HepG2 (cell line): ENCODE results near the gene SPATS2. TPM values are rescaled to one million over a fixed set of nuclear protein-coding genes. Genes with fewer than 3 reads are reported as not detected.

Experiments used
- BCL3 ChIP-seq: sonication (generic); formaldehyde crosslinking; IDR thresholded peaks from 2 replicates; pipeline ENCODE4 v1.5.1; 2020; ENCODE audit warnings: mild to moderate bottlenecking, missing genetic modification reagents, moderate library complexity
- CENPT ChIP-seq: sonication (generic); formaldehyde crosslinking; IDR thresholded peaks from 2 replicates; pipeline ENCODE4 v1.8.0; 2022; ENCODE audit warnings: low read depth, mild to moderate bottlenecking, moderate library complexity, missing genetic modification reagents
- EP300 ChIP-seq, 3 experiments: sonication (generic) in 1 of 3; formaldehyde crosslinking in 1 of 3; IDR thresholded peaks; 2 replicates each; pipeline versions ENCODE4 v1.5.1 to v1.6.1; 2011 to 2020; ENCODE audit warnings: low read depth in 2 of 3, low read length in 2 of 3, borderline replicate concordance in 1 of 3, improper control_type of control experiment in 1 of 3, mild to moderate bottlenecking in 1 of 3, missing genetic modification reagents in 1 of 3, moderate library complexity in 1 of 3
- FIP1L1 ChIP-seq: fragments of 200-400 bp; formaldehyde crosslinking; IDR thresholded peaks from 2 replicates; pipeline ENCODE4 v1.6.1; 2018; ENCODE audit warnings: low read depth, mild to moderate bottlenecking, low read length, moderate library complexity, borderline replicate concordance; ENCODE audit not compliant: insufficient read depth
- GATA4 ChIP-seq: sonication (generic); IDR thresholded peaks from 2 replicates; pipeline ENCODE4 v1.6.1; 2016; ENCODE audit warnings: antibody characterized with exemption, low read depth, borderline replicate concordance
- HMG20A ChIP-seq: IDR thresholded peaks from 2 replicates; pipeline ENCODE4 v1.6.1; 2016; ENCODE audit warnings: borderline replicate concordance
- MXI1 ChIP-seq: IDR thresholded peaks from 3 replicates; pipeline ENCODE4 v1.6.1; 2012; ENCODE audit warnings: low read depth, low read length, inconsistent platforms, borderline replicate concordance
- SALL1 ChIP-seq: sonication (generic); formaldehyde crosslinking; IDR thresholded peaks from 2 replicates; pipeline ENCODE4 v1.8.0; 2022; ENCODE audit warnings: mild to moderate bottlenecking, missing genetic modification reagents
- SIN3A ChIP-seq: IDR thresholded peaks from 2 replicates; pipeline ENCODE4 v1.6.1; 2011; ENCODE audit warnings: low read depth, mild to moderate bottlenecking, control low read depth, low read length, borderline replicate concordance
- SMAD3 ChIP-seq: sonication (generic); formaldehyde crosslinking; IDR thresholded peaks from 2 replicates; pipeline ENCODE4 v1.4.0; 2020; ENCODE audit warnings: missing genetic modification reagents
- SMYD3 ChIP-seq: sonication (generic); formaldehyde crosslinking; IDR thresholded peaks from 2 replicates; pipeline ENCODE4 v1.8.1; 2023; ENCODE audit warnings: mild to moderate bottlenecking, missing genetic modification reagents
- TFAP4 ChIP-seq: sonication (generic); IDR thresholded peaks from 2 replicates; pipeline ENCODE4 v1.6.1; 2016; ENCODE audit warnings: low read depth, borderline replicate concordance
- TFE3 ChIP-seq: IDR thresholded peaks from 2 replicates; pipeline ENCODE4 v1.6.1; 2016
- THYN1 ChIP-seq: sonication (generic); formaldehyde crosslinking; IDR thresholded peaks from 2 replicates; pipeline ENCODE4 v1.8.1; 2023; ENCODE audit warnings: low read depth, mild to moderate bottlenecking, moderate library complexity, missing genetic modification reagents, borderline replicate concordance
- ZNF280D ChIP-seq: sonication (generic); formaldehyde crosslinking; IDR thresholded peaks from 2 replicates; pipeline ENCODE4 v1.5.1; 2020; ENCODE audit warnings: mild to moderate bottlenecking, missing genetic modification reagents
- ZNF367 ChIP-seq: sonication (generic); formaldehyde crosslinking; IDR thresholded peaks from 2 replicates; pipeline ENCODE4 v1.4.0; 2020; ENCODE audit warnings: missing genetic modification reagents, borderline replicate concordance
- ZNF432 ChIP-seq: sonication (generic); formaldehyde crosslinking; IDR thresholded peaks from 2 replicates; pipeline ENCODE4 v1.5.0; 2020; ENCODE audit warnings: missing genetic modification reagents, mild to moderate bottlenecking, borderline replicate concordance
- ZNF547 ChIP-seq: sonication (generic); formaldehyde crosslinking; IDR thresholded peaks from 2 replicates; pipeline ENCODE4 v1.5.1; 2020; ENCODE audit warnings: mild to moderate bottlenecking, missing genetic modification reagents
- ZUFSP ChIP-seq: sonication (generic); formaldehyde crosslinking; IDR thresholded peaks from 2 replicates; pipeline ENCODE4 v1.9.0; 2021; ENCODE audit warnings: missing genetic modification reagents, mild to moderate bottlenecking, borderline replicate concordance
- polyA plus RNA-seq, 8 experiments: library from polyadenylated mRNA; depleted of rRNA in 3 of 8; stranded (reverse) in 7 of 8; unstranded in 1 of 8; fragments of >200 nt; fragmentation: Illumina TruSeq in 4 of 8; extraction: Trizol in 4 of 8; gene quantifications; 2 replicates each; pipeline versions ENCODE4 v1.2.1 to v1.2.3, GENCODE V29; 2011 to 2016; ENCODE audit warnings: low read depth in 4 of 8, missing spikeins in 1 of 8, mixed read lengths in 1 of 8; ENCODE audit not compliant: insufficient read depth in 1 of 8
- total RNA-seq, 5 experiments: library from RNA; depleted of rRNA; stranded (reverse); fragments of >200 nt; fragmentation: Illumina TruSeq; extraction: Trizol; gene quantifications; 2 replicates each; pipeline ENCODE4 v1.2.3, GENCODE V29; 2016; ENCODE audit warnings: low read depth in 1 of 5

Gene SPATS2
- total and polyA plus RNA-seq, 2 of the 13 experiments (the other 11 are each of a cell fraction or from before 2014, with no cell fraction given): 19.3 to 28.1 TPM

GRCh38 chr12:49567611-49568441 lies 200.6 kb downstream of the SPATS2 start, which contains the start of gene MCRS1 (continued):
- TF ChIP-seq EP300 (IDR thresholded peaks at IDR 0.05; ENCODE audit: low read depth in 2 of 2, low read length in 2 of 2): no peak
- TF ChIP-seq EP300 (CRISPR knock-in tag; IDR thresholded peaks at IDR 0.05; ENCODE audit: borderline replicate concordance): no peak
- TF ChIP-seq MXI1: peak; percentile 96; the same call in 2 of the 3 replicates
- TF ChIP-seq ZNF432 (CRISPR knock-in tag): no peak
- TF ChIP-seq ZNF367 (CRISPR knock-in tag): no peak
- peak; percentile 58; the same call in 1 of the 2 replicates for TF ChIP-seq TFAP4
- 0 out of 2 replicates have a peak, but pooled peaks have one; percentile 39 for TF ChIP-seq TFE3 (CRISPR knock-in tag)
- TF ChIP-seq ZNF280D (CRISPR knock-in tag): no peak
- no peak for TF ChIP-seq GATA4
- TF ChIP-seq SMYD3 (CRISPR knock-in tag): no peak
- no peak for TF ChIP-seq ZUFSP (CRISPR knock-in tag)
- no peak for TF ChIP-seq BCL3
- no peak for TF ChIP-seq CENPT (CRISPR knock-in tag)
- no peak for TF ChIP-seq FIP1L1
- TF ChIP-seq SIN3A: no peak
- TF ChIP-seq THYN1 (CRISPR knock-in tag): 0 out of 2 replicates have a peak, but pooled peaks have one; percentile 43
- TF ChIP-seq ZNF547: no peak
- no peak for TF ChIP-seq HMG20A (CRISPR knock-in tag)
- TF ChIP-seq SALL1 (CRISPR knock-in tag): peak; percentile 77
- TF ChIP-seq SMAD3 (CRISPR knock-in tag): peak; percentile 55; the same call in 1 of the 2 replicates
